ENCODE data around the gene DDX42. TPM values are rescaled to one million over a fixed set of nuclear protein-coding genes. Genes with fewer than 3 reads are reported as not detected.

Gene DDX42
- total RNA-seq, 1 experiment from 2014 or later, result 128 TPM

GRCh38 chr17:63835167-63835720 is 61.3 kb downstream of the DDX42 start:
- no peaks in the 10 kb centered on the region for H3K27me3 Mint-ChIP-seq (ENCODE audit: low read depth)
- POLR2A ChIA-PET, result no interaction called here
- peaks cover 54% of the 10 kb centered on the region for H3K36me3 Mint-ChIP-seq
- H3K4me3 Mint-ChIP-seq, result no peak overlapping the region
- CTCF ChIA-PET, result interaction anchor here (1.1 kb wide), 1 partner anchor 13 kb away, joined by 4 read pairs; no protein-coding TSS in a partner anchor
- H3K4me1 Mint-ChIP-seq, result peaks cover 25% of the 10 kb centered on the region
- no peak for ATAC-seq
- no peaks in the 10 kb centered on the region for H3K9me3 Mint-ChIP-seq
- H3K27ac Mint-ChIP-seq, result peak overlapping the region; percentile 79
- no peak for TF ChIP-seq NR2C2 (CRISPR knock-in tag; IDR thresholded peaks at IDR 0.05)
- TF ChIP-seq CTCF (IDR thresholded peaks at IDR 0.05), result 0 out of 2 replicates have a peak, but pooled peaks have one; percentile 9
- no peak for DNase-seq (ENCODE audit: low spot score)

- TF ChIP-seq, protein P1, sequence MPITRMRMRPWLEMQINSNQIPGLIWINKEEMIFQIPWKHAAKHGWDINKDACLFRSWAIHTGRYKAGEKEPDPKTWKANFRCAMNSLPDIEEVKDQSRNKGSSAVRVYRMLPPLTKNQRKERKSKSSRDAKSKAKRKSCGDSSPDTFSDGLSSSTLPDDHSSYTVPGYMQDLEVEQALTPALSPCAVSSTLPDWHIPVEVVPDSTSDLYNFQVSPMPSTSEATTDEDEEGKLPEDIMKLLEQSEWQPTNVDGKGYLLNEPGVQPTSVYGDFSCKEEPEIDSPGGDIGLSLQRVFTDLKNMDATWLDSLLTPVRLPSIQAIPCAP (CRISPR knock-in tag; IDR thresholded peaks at IDR 0.05), result no peak
- TF ChIP-seq ERG (CRISPR knock-in tag; IDR thresholded peaks at IDR 0.05) (no peak), NFATC4 (CRISPR knock-in tag; IDR thresholded peaks at IDR 0.05) (no peak), ZNF671 (CRISPR knock-in tag; IDR thresholded peaks at IDR 0.05) (no peak), RELA (CRISPR knock-in tag; IDR thresholded peaks at IDR 0.05; ENCODE audit: borderline replicate concordance) (no peak), E2F4 (CRISPR knock-in tag; IDR thresholded peaks at IDR 0.05; ENCODE audit: borderline replicate concordance, low read depth) (no peak), RORB (CRISPR knock-in tag; IDR thresholded peaks at IDR 0.05) (no peak), TCF7 (CRISPR knock-in tag; IDR thresholded peaks at IDR 0.05; ENCODE audit: low read depth) (no peak)
- TF ChIP-seq, protein P2, sequence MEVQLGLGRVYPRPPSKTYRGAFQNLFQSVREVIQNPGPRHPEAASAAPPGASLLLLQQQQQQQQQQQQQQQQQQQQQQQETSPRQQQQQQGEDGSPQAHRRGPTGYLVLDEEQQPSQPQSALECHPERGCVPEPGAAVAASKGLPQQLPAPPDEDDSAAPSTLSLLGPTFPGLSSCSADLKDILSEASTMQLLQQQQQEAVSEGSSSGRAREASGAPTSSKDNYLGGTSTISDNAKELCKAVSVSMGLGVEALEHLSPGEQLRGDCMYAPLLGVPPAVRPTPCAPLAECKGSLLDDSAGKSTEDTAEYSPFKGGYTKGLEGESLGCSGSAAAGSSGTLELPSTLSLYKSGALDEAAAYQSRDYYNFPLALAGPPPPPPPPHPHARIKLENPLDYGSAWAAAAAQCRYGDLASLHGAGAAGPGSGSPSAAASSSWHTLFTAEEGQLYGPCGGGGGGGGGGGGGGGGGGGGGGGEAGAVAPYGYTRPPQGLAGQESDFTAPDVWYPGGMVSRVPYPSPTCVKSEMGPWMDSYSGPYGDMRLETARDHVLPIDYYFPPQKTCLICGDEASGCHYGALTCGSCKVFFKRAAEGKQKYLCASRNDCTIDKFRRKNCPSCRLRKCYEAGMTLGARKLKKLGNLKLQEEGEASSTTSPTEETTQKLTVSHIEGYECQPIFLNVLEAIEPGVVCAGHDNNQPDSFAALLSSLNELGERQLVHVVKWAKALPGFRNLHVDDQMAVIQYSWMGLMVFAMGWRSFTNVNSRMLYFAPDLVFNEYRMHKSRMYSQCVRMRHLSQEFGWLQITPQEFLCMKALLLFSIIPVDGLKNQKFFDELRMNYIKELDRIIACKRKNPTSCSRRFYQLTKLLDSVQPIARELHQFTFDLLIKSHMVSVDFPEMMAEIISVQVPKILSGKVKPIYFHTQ (CRISPR knock-in tag; IDR thresholded peaks at IDR 0.05), result no peak
- TF ChIP-seq, protein P3, sequence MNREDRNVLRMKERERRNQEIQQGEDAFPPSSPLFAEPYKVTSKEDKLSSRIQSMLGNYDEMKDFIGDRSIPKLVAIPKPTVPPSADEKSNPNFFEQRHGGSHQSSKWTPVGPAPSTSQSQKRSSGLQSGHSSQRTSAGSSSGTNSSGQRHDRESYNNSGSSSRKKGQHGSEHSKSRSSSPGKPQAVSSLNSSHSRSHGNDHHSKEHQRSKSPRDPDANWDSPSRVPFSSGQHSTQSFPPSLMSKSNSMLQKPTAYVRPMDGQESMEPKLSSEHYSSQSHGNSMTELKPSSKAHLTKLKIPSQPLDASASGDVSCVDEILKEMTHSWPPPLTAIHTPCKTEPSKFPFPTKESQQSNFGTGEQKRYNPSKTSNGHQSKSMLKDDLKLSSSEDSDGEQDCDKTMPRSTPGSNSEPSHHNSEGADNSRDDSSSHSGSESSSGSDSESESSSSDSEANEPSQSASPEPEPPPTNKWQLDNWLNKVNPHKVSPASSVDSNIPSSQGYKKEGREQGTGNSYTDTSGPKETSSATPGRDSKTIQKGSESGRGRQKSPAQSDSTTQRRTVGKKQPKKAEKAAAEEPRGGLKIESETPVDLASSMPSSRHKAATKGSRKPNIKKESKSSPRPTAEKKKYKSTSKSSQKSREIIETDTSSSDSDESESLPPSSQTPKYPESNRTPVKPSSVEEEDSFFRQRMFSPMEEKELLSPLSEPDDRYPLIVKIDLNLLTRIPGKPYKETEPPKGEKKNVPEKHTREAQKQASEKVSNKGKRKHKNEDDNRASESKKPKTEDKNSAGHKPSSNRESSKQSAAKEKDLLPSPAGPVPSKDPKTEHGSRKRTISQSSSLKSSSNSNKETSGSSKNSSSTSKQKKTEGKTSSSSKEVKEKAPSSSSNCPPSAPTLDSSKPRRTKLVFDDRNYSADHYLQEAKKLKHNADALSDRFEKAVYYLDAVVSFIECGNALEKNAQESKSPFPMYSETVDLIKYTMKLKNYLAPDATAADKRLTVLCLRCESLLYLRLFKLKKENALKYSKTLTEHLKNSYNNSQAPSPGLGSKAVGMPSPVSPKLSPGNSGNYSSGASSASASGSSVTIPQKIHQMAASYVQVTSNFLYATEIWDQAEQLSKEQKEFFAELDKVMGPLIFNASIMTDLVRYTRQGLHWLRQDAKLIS (CRISPR knock-in tag; IDR thresholded peaks at IDR 0.05; ENCODE audit: borderline replicate concordance), result no peak
- ChIA-PET POLR2A (no interaction called here), CTCF (interaction anchor here (1.5 kb wide), 1 partner anchor 411 kb away, joined by 3 read pairs; no protein-coding TSS in a partner anchor)
- Mint-ChIP-seq H3K27ac (no peak overlapping the region), H3K27me3 (ENCODE audit: low read depth) (no peaks in the 10 kb centered on the region), H3K36me3 (peaks cover 39% of the 10 kb centered on the region), H3K4me1 (peaks cover 38% of the 10 kb centered on the region), H3K4me3 (no peak overlapping the region), H3K9me3 (no peaks in the 10 kb centered on the region)
- DNase-seq (ENCODE audit: low spot score), result no peak
- ATAC-seq, result no peak
These were observed 62.8 kb downstream of the DDX42 start for GRCh38 chr17:63836811-63837210.

Data from WTC11 (cell line).